Measurements from ENCODE around the gene ECI1. TPM values are rescaled to one million over a fixed set of nuclear protein-coding genes. Genes with fewer than 3 reads are reported as not detected.
"Not testable (repeated sequence)": the region's sequence is repeated elsewhere in the genome, so short reads cannot be mapped to it uniquely, and the experiment has no call there.

Gene ECI1
- total RNA-seq, 2 donors from 2014 or later, result 29.1 to 51.1 TPM

DNA sequence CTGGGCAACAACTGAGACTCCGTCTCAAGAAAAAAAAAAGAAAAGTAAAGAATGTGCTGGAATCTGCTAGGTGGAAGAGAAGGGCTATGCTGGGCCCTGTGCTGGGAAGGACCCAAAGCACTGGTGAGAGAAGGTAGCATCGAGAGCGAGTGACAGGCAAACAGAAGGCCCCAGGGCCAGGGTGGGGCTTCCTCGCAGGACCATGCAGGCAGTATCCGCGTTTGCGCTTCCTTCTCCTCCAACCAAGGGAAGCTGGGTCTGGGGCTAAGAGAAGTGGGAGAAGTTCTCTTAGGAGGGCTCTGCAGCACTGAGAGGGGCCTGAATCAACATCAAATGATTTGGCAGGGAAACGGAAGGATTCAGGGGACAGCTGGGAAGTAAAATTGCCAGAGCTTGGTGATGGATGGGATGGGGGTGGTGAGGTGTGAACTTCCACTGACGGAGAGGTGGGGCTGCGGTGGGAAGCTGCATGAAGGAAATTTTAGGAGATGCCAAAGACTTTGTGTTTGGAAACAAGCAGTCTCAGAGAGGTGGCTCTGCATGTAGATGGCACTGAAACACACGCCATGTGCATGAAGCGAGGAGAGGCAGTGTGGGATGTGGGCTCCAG lies 5.2 kb upstream of the ECI1 start:
- peak overlapping the region; percentile 41 to 47 for H3K27ac Mint-ChIP-seq
- ATAC-seq, result no peak
- H3K27me3 Mint-ChIP-seq, result no peaks in the 10 kb centered on the region
- H3K36me3 Mint-ChIP-seq, result peaks cover 17% of the 10 kb centered on the region
- H3K9me3 Mint-ChIP-seq, result no peaks in the 10 kb centered on the region
- DNase-seq (ENCODE audit: low spot score), result peak; percentile 5
- no peaks in the 10 kb centered on the region for H3K4me1 Mint-ChIP-seq (ENCODE audit: low read depth in 2 of 2)
- no peak overlapping the region for H3K4me3 Mint-ChIP-seq

DNA sequence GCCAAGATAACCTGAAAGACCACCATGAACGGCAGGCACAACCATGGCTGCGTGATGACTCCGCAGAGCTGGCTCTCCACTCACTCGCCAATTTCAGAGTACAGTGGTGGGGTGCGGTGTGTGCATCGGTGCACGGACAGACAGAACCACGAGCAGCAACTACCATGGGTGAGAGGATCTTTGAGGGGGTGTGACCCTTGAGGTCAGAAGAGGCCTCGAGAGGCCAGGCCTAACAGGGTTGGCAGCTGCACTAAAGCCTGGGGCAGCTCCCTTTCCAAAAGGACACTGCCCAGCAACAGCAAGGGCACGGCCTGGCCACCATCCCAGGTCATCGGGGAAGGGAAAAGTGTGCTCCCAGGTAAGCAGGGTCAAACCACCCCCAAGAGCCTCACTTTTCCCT lies 1.9 kb upstream of the ECI1 start:
- Mint-ChIP-seq H3K27me3 (no peaks in the 10 kb centered on the region), H3K36me3 (peaks cover 10% of the 10 kb centered on the region), H3K4me1 (ENCODE audit: low read depth in 2 of 2) (peaks cover 0 to 5% of the 10 kb centered on the region in 2 donors), H3K4me3 (no peak overlapping the region), H3K9me3 (no peaks in the 10 kb centered on the region), H3K27ac (peak overlapping the region in 1 of 2 donors; percentile 58)
- ATAC-seq (no peak), DNase-seq (ENCODE audit: low spot score) (peak; percentile 51)

DNA sequence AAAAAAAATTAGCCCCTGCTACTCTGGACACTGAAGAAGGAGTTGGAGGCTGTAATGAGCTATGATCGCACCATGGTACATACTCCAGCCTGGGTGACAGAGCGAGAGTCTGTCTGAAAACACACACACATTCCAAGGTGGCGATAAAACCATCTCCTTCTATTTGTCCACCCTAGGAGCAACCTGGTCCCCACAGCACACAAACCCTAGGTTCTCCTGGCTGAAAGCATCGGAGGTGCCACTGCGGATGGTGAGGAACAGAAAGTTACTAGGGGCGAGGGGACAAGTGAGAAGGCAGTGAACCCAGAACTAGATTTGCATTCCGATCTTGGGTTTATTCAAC lies 1.4 kb upstream of the ECI1 start:
- no peak for ATAC-seq

DNA sequence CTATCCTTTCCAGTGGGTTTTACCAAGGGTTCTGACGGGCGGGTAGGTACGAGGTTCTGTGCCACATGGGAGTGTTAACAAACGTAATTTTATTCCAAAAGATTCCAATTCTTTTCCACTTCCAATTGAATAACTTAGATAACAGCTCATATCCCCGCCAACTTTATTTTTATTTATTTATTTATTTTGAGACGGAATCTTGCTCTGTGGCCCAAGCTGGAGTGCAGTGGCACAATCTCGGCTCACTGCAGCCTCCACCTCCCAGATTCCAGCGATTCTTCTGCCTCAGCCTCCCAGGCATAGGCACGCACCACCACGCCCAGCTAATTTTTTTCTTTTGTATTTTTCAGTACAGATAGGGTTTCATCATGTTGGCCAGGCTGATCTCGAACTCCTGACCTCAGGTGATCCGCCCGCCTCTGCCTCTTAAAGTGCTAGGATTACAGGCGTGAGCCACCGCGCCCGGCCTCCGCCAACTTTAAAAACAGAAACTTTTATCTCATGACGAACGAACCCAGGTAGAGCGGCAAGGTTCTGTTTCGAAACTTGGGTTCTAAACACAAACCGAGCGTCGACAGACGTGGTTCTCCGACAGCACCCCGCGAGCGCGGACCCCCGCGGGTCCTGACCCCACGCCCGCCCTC lies 613 bp downstream of the ECI1 start:
- Mint-ChIP-seq H3K36me3 (no peaks in the 10 kb centered on the region), H3K9me3 (no peaks in the 10 kb centered on the region), H3K27me3 (no peaks in the 10 kb centered on the region), H3K27ac (peak overlapping the region; percentile 62 to 82), H3K4me1 (ENCODE audit: low read depth in 2 of 2) (peaks cover 0 to 5% of the 10 kb centered on the region in 2 donors), H3K4me3 (peak overlapping the region; percentile 94)
- DNase-seq (ENCODE audit: low spot score) (peak; percentile 59), ATAC-seq (peak in 1 of 2 donors; percentile 15)

More for the DNA sequence above, 1.4 kb upstream of the ECI1 start:
- Mint-ChIP-seq H3K36me3 (peaks cover 8% of the 10 kb centered on the region), H3K27me3 (no peaks in the 10 kb centered on the region), H3K27ac (peak overlapping the region in 1 of 2 donors; percentile 58), H3K4me1 (ENCODE audit: low read depth in 2 of 2) (peaks cover 0 to 5% of the 10 kb centered on the region in 2 donors), H3K4me3 (no peak overlapping the region), H3K9me3 (no peaks in the 10 kb centered on the region)
- peak; percentile 15 for DNase-seq (ENCODE audit: low spot score)

DNA sequence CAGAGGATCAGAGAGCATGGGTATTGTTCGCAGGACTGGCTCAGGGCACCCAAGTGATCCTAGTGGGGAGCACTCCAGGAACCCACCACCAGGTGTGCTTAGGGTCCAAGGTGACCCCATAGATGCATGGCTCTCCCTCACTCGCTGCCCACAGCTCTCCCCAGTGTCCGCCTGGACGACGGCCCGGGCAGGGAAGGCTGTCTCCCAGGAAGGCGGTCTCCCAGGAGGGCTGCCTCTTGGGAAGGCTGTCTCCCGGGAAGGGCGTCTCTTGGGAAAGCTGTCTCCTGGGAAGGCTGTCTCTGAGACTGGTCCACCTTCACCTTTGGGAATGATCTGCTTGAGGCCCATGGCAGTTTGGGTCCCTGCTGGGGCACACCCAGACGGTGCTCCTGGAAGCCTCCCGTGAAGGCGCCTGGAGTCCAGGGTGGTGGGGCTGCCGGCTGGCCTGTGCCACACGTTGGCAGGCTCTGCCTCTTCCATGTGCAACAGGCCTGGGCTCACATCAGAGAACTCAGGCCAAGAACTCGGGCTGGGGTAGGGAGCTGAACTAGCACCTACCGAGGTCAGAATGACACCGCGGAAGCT lies 5.0 kb downstream of the ECI1 start:
- no peak overlapping the region for H3K27ac Mint-ChIP-seq
- H3K4me1 Mint-ChIP-seq (ENCODE audit: low read depth in 2 of 2), result peaks cover 0 to 8% of the 10 kb centered on the region in 2 donors
- peak; percentile 59 for DNase-seq (ENCODE audit: low spot score)
- H3K36me3 Mint-ChIP-seq, result no peaks in the 10 kb centered on the region
- no peak overlapping the region for H3K4me3 Mint-ChIP-seq
- ATAC-seq, result no peak
- H3K27me3 Mint-ChIP-seq, result no peaks in the 10 kb centered on the region
- no peaks in the 10 kb centered on the region for H3K9me3 Mint-ChIP-seq

DNA sequence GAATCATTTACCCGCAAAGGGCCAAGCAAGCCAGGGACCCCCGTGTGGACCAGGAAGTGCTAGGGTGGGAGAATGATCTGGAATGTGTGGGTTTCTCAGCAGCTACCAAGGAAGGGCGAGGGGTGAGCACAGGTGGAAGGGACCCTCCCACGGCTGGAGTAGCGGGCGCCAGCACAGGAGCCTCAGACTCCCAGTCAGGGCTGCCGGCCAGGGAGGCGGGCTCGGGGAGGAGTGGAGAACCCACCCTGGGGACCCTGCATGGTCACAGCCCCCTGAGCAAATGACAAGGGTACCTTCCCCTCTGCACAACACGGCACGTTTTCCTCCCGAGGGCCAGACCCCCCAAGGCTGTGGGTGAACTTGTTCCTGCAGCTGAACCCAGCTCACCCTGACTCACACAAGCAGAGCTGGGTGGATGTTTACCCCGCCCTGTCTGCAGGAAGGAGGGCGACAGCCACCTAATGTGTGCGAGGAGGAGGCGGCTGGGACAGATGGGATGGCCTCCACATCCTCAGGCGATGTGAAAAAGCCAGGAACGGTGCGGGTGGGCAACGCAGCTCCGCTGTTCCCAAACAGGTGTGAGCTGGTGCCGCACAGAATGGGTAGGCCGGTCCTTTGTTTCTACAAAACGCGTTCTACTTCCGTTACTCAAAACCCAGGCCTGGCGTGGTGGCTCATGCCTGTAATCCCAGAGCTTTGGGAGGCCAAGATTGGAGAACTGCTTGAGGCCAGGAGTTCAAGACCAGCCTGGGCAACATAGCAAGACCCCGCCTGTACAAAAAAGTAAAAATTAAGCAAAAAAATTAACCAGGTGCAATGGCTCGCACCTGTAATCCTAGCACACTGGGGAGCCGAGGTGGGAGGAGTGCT lies 6.2 kb downstream of the ECI1 start:
- H3K27me3 Mint-ChIP-seq, result no peaks in the 10 kb centered on the region
- DNase-seq (ENCODE audit: low spot score), result peak; percentile 44
- H3K4me1 Mint-ChIP-seq (ENCODE audit: low read depth in 2 of 2), result peaks cover 0 to 2% of the 10 kb centered on the region in 2 donors
- no peak overlapping the region for H3K4me3 Mint-ChIP-seq
- peak in 1 of 2 donors; percentile 12 for ATAC-seq
- no peaks in the 10 kb centered on the region for H3K36me3 Mint-ChIP-seq
- no peaks in the 10 kb centered on the region for H3K9me3 Mint-ChIP-seq
- H3K27ac Mint-ChIP-seq, result no peak overlapping the region

DNA sequence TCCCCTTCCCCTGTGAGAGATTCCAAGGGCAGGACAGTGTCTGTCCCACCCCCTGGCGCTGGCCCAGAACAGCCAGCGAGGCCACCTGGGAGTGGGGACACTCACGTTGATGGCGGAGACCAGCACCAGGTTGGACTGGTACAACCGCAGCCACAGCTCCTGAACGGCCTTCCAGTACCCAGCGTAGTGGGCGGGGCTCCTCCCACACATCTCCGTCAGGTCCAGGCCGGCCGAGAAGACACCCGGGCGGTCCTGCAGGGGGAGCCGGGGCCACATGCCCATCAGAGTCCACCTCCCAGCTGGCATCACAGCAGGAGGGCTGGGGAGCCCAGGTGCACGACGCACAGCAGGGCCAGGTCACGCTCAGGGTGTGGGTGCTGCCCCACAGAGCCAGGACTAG lies 7.1 kb downstream of the ECI1 start:
- H3K4me1 Mint-ChIP-seq (ENCODE audit: low read depth in 2 of 2), result peaks cover 0 to 2% of the 10 kb centered on the region in 2 donors
- DNase-seq (ENCODE audit: low spot score) (peak; percentile 50), ATAC-seq (peak in 1 of 2 donors; percentile 16)
- H3K27ac Mint-ChIP-seq, result no peak overlapping the region
- H3K9me3 Mint-ChIP-seq, result no peaks in the 10 kb centered on the region
- no peaks in the 10 kb centered on the region for H3K27me3 Mint-ChIP-seq
- no peaks in the 10 kb centered on the region for H3K36me3 Mint-ChIP-seq
- H3K4me3 Mint-ChIP-seq, result no peak overlapping the region

DNA sequence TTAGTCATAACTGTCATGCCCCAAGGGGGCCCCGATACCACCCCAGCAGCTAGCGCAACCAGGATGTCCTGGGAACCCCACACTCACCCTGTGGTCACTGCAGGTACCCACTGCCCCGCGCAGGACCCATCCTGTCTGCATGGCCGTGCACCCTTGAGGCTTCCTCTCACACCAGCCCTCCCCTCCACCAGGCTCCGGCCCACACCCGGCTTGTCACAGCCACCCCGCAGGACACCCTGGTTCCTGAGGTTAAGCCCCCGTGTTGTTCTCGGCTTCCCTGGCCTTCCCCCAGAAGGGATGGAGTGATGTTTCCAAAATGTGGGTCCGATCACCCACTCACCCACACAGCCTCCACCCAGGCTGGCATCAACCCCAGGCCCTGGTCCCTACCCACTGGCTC lies 7.6 kb downstream of the ECI1 start:
- no peak overlapping the region for H3K27ac Mint-ChIP-seq

DNA sequence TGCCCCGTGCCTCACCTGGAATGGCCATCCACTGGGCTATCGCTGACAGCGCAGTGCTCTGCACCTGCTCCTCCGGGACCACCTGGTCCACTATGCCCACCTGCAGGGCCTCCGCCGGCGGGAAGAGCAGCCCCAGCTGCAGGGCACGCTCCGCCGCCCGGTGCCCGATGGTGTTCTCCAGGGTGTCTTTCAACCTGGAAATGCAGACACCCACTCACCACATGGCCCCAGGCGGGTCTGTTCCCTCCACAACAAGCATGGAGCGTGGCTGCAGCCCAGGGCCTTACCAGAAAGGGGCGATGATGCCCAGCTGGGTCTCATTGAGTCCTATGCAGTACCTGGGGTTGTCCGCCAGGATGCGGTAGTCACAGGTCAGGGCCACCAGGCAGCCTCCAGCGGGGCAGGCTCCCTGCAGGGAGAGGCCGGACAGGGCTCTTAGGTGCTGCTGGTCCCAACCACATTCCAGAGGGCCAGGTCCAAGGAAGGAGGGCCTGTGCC lies 8.3 kb downstream of the ECI1 start:
- Mint-ChIP-seq H3K27me3 (no peaks in the 10 kb centered on the region), H3K27ac (no peak overlapping the region), H3K4me1 (ENCODE audit: low read depth in 2 of 2) (peaks cover 0 to 2% of the 10 kb centered on the region in 2 donors), H3K9me3 (no peaks in the 10 kb centered on the region), H3K4me3 (no peak overlapping the region), H3K36me3 (no peaks in the 10 kb centered on the region)
- ATAC-seq (no peak), DNase-seq (ENCODE audit: low spot score) (peak; percentile 58)

More for the DNA sequence above, 7.6 kb downstream of the ECI1 start:
- no peaks in the 10 kb centered on the region for H3K27me3 Mint-ChIP-seq
- no peaks in the 10 kb centered on the region for H3K36me3 Mint-ChIP-seq
- ATAC-seq (no peak), DNase-seq (ENCODE audit: low spot score) (peak; percentile 57)
- no peaks in the 10 kb centered on the region for H3K9me3 Mint-ChIP-seq
- no peak overlapping the region for H3K4me3 Mint-ChIP-seq
- peaks cover 0 to 2% of the 10 kb centered on the region in 2 donors for H3K4me1 Mint-ChIP-seq (ENCODE audit: low read depth in 2 of 2)

DNA sequence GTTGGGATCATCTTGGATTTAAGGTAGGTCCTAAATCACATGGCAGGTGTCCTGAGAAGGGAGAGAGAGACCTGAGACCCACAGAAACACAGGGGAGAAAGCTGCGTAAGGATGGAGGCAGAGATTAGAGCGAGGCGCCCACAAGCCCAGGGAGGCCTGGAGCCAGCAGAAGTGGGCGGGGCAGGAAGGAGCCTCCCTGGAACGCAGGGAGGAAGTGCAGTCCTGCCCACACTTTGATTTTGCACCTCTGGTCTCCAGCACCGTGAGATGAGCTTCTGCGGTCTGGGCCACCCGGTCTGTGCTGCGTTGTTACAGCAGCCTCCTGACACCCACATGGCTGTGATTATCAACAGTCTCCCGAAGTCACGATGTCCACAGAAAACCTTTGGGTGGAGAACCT lies 8.8 kb downstream of the ECI1 start:
- Mint-ChIP-seq H3K27me3 (no peaks in the 10 kb centered on the region), H3K4me3 (no peak overlapping the region), H3K9me3 (no peaks in the 10 kb centered on the region), H3K4me1 (ENCODE audit: low read depth in 2 of 2) (peaks cover 0 to 2% of the 10 kb centered on the region in 2 donors), H3K27ac (no peak overlapping the region), H3K36me3 (no peaks in the 10 kb centered on the region)
- DNase-seq (ENCODE audit: low spot score) (peak; percentile 35), ATAC-seq (no peak)

DNA sequence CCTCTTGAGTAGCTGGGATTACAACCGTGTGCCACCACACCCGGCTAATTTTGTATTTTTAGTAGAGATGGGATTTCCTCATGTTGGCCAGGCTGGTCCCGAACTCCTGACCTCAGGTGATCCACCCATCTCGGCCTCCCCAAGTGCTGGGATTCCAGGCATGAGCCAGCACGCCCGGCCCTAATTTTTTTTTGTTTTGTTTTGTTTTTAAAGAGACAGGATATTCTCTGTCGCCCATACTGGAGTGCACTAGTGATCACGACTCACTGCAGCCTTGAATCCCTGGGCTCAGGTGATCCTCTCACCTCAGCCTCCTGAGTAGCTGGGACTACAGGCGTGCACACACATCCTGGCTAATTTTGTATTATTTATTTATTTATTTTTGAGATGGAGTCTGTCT lies 11.1 kb downstream of the ECI1 start:
- not testable (repeated sequence) for H3K36me3 Mint-ChIP-seq; DNase-seq (ENCODE audit: low spot score); H3K9me3 Mint-ChIP-seq; ATAC-seq; H3K27ac Mint-ChIP-seq; H3K4me1 Mint-ChIP-seq (ENCODE audit: low read depth in 2 of 2); H3K4me3 Mint-ChIP-seq; H3K27me3 Mint-ChIP-seq

DNA sequence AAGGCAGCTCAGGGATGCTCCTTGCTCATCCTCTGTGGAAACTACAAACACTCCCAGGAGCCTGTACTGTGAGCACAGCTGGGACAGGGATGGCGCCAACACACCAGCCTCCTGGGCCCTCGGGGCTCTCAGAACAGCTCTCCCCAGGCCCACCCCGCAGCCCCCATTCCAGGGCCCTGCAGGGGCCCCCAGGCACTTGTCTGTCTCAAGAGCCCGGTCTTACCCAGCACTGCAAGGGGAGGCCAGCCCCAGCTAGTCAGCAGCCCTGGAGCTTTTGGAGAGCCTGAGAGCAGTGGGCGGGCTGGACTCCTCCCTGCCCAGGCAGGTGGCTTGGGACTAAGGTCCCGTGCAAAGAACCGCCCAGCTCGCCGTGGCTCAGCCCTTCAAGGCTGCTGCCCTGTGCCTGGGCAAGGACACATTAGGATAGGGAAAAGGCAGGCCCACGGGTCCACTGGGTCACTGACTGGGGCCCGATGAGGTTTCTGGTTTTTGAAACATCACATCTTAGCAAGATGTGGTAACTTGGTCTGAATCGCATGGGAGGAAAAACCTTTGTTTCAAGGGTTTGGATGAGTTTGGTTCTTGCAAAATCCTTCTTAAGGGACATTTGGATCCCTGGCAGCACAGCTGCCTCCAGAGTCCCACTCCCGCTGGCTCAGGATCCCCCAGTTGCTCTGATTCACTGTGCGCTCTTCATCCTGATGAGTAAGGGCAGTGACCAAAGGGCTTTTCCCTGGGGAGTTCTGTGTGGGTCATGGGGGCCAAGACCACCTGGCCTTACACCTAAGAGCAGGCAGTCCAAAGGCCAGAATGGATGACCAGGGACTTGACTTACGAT lies 12.3 kb downstream of the ECI1 start:
- DNase-seq (ENCODE audit: low spot score) (no peak), ATAC-seq (no peak)
- Mint-ChIP-seq H3K4me3 (no peak overlapping the region), H3K9me3 (no peaks in the 10 kb centered on the region), H3K27ac (no peak overlapping the region), H3K4me1 (ENCODE audit: low read depth in 2 of 2) (peaks cover 0 to 2% of the 10 kb centered on the region in 2 donors), H3K36me3 (no peaks in the 10 kb centered on the region), H3K27me3 (peaks cover 0 to 2% of the 10 kb centered on the region in 2 donors)
